ENCODE data around the gene GNAT1.
A peak's percentile ranks its signal among the peaks of the same experiment; 100 is the strongest.

- peak in 1 of 6 experiments; percentile 45 for TF ChIP-seq CTCF (IDR thresholded peaks at IDR 0.05)
- TF ChIP-seq POLR2A (IDR thresholded peaks at IDR 0.05) = no peak
These were observed 32.8 kb upstream of the GNAT1 start for GRCh38 chr3:50158530-50159146.
